OCI-LY1 (cell line): ENCODE data around the gene LMTK2.

ENCODE experiments used
- EZH2 ChIP-seq: fragments of 200-600 bp; sonication (generic), shearing (Covaris generic); IDR thresholded peaks from 2 replicates; pipeline ENCODE4 v1.8.0; 2017; ENCODE audit warnings: borderline replicate concordance, mixed run types, mild to moderate bottlenecking, antibody characterized with exemption, low read length, moderate library complexity, mixed read lengths
- TF ChIP-seq, protein P1 (sequence below): fragments of 200-600 bp; sonication (generic), shearing (Covaris generic); IDR thresholded peaks from 2 replicates; pipeline ENCODE4 v1.5.1; 2017; ENCODE audit warnings: mild to moderate bottlenecking, antibody characterized with exemption, low read length, moderate library complexity, mixed read lengths

DNA sequence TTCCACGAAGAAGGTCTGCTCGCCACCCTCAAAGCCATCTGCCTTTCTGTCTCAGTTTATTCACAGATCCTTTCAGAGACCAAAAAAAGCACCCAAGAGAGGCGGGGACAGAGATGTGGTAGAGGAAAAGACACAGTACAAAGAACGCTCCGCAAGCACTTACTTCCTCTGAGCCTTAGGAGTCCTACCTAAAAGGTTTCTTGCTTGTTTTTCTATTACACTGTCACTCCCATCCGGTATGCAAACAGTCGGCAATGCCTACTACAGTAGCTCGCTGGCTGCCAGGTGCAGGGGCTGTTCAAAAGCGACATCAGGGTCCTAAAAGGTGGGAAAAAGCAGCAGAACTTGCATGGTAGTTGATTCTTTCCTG is 144.6 kb downstream of the LMTK2 start:
- TF ChIP-seq, protein P1, sequence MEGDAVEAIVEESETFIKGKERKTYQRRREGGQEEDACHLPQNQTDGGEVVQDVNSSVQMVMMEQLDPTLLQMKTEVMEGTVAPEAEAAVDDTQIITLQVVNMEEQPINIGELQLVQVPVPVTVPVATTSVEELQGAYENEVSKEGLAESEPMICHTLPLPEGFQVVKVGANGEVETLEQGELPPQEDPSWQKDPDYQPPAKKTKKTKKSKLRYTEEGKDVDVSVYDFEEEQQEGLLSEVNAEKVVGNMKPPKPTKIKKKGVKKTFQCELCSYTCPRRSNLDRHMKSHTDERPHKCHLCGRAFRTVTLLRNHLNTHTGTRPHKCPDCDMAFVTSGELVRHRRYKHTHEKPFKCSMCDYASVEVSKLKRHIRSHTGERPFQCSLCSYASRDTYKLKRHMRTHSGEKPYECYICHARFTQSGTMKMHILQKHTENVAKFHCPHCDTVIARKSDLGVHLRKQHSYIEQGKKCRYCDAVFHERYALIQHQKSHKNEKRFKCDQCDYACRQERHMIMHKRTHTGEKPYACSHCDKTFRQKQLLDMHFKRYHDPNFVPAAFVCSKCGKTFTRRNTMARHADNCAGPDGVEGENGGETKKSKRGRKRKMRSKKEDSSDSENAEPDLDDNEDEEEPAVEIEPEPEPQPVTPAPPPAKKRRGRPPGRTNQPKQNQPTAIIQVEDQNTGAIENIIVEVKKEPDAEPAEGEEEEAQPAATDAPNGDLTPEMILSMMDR: no peak
- no peak for TF ChIP-seq EZH2
